Testis (tissue), 3 donors: ENCODE data around the gene PHLDA2. TPM values are rescaled to one million over a fixed set of nuclear protein-coding genes. Genes with fewer than 3 reads are reported as not detected.

ENCODE experiments used
- DNase-seq: peaks from one replicate; pipeline ENCODE4 v3.0.0-alpha.2; 2019
- H3K27ac ChIP-seq, 2 donors: fragments of 200-600 bp; sonication (generic); one replicate each; pipeline ENCODE4 v1.5.1; 2019
- H3K27me3 ChIP-seq: fragments of 200-600 bp; sonication (generic); one replicate; pipeline ENCODE4 v1.5.1; 2019
- H3K36me3 ChIP-seq: fragments of 200-600 bp; sonication (generic); one replicate; pipeline ENCODE4 v1.5.1; 2017; ENCODE audit warnings: low read depth; ENCODE audit errors: missing control alignments
- H3K4me1 ChIP-seq: fragments of 200-600 bp; sonication (generic); one replicate; pipeline ENCODE4 v1.5.1; 2019
- H3K4me3 ChIP-seq, 2 donors: fragments of 200-600 bp; sonication (generic); one replicate each; pipeline ENCODE4 v1.5.1; 2017 to 2019
- H3K9me3 ChIP-seq: fragments of 200-600 bp; sonication (generic); one replicate; pipeline ENCODE4 v1.5.1; 2017
- CTCF ChIP-seq, 3 experiments: fragments of 450-650 bp in 2 of 3; fragments of 200-600 bp in 1 of 3; sonication (generic) in 1 of 3; IDR thresholded peaks; one replicate each; pipeline ENCODE4 v1.5.1; 2016 to 2019; ENCODE audit warnings: antibody characterized with exemption in 3 of 3, mild to moderate bottlenecking in 2 of 3, moderate library complexity in 1 of 3
- POLR2A ChIP-seq: fragments of 450-650 bp; IDR thresholded peaks from one replicate; pipeline ENCODE4 v1.6.1; 2017; ENCODE audit warnings: antibody characterized with exemption, mild to moderate bottlenecking, moderate library complexity
- WGBS, 2 donors: methylation state at CpG; one replicate each; pipeline ENCODE4 v1.1.5; 2018; 5-methylcytosine and 5-hydroxymethylcytosine counted together
- intact Hi-C: fragments of 100-400 bp; cut with DNase I; formaldehyde crosslinking; loops from one replicate; pipeline ENCODE4 v1.15.1; 2023; ENCODE audit warnings: low total_unique reads
- polyA plus RNA-seq: library from polyadenylated mRNA; stranded (reverse); fragments of 350-450 nt; fragmentation: Illumina TruSeq; extraction: RNeasy Lipid Tissue Mini Kit (QIAGEN cat#74804); gene quantifications from one replicate; pipeline ENCODE4 v1.2.3, GENCODE V29; 2014; ENCODE audit warnings: low read depth, low replicate concordance; ENCODE audit not compliant: insufficient read depth
- small RNA-seq, 2 donors: library from RNA; depleted of rRNA; stranded (forward); fragments of <200 nt; gene quantifications; one replicate each; pipeline ENCODE3, GENCODE V24; 2016
- total RNA-seq, 2 donors: library from RNA; depleted of rRNA; stranded (reverse); fragments of >200 nt; gene quantifications; one replicate each; pipeline ENCODE4 v1.2.3, GENCODE V29; 2016

The PHLDA2 gene
- total and polyA plus RNA-seq, 3 donors from 2014 or later = 0.62 to 4.0 (median 2.2) TPM

GRCh38 chr11:2881076-2881980 lies 47.9 kb downstream of the PHLDA2 start:
- peaks cover 2% of the 10 kb centered on the region for H3K4me1 ChIP-seq
- no peaks in the 10 kb centered on the region for H3K36me3 ChIP-seq
- no peaks in the 10 kb centered on the region for H3K27me3 ChIP-seq
- H3K27ac ChIP-seq = no peak overlapping the region
- no peaks in the 10 kb centered on the region for H3K9me3 ChIP-seq
- 81 to 89% methylated on average over 5 to 19 of the region's 19 CpGs for WGBS, 2 donors
- no peak overlapping the region for H3K4me3 ChIP-seq
- TF ChIP-seq POLR2A = no peak
- TF ChIP-seq CTCF (IDR thresholded peaks at IDR 0.05) = no peak
- no peak for DNase-seq
- intact Hi-C loops = no loop called here

- DNase-seq = no peak
- 89% methylated on average over 7 of the region's 7 CpGs for WGBS, 2 donors
- no peaks in the 10 kb centered on the region for H3K4me1 ChIP-seq
- no peaks in the 10 kb centered on the region for H3K36me3 ChIP-seq
- no peak overlapping the region for H3K27ac ChIP-seq
- intact Hi-C loops = no loop called here
- no peaks in the 10 kb centered on the region for H3K9me3 ChIP-seq
- no peak for TF ChIP-seq CTCF (IDR thresholded peaks at IDR 0.05)
- no peak for TF ChIP-seq POLR2A
- no peaks in the 10 kb centered on the region for H3K27me3 ChIP-seq
- no peak overlapping the region for H3K4me3 ChIP-seq
Observed at GRCh38 chr11:2880646-2881045, 48.6 kb downstream of the PHLDA2 start.

- no peaks in the 10 kb centered on the region for H3K9me3 ChIP-seq
- intact Hi-C loops = no loop called here
- H3K36me3 ChIP-seq = no peaks in the 10 kb centered on the region
- 92 to 97% methylated on average over 8 of the region's 8 CpGs for WGBS, 2 donors
- H3K4me3 ChIP-seq = no peak overlapping the region
- no peak for DNase-seq
- H3K27ac ChIP-seq = no peak overlapping the region
- H3K27me3 ChIP-seq = no peaks in the 10 kb centered on the region
- H3K4me1 ChIP-seq = no peaks in the 10 kb centered on the region
- TF ChIP-seq POLR2A (no peak), CTCF (IDR thresholded peaks at IDR 0.05) (no peak)
Observed at GRCh38 chr11:2878782-2879181, 50.4 kb downstream of the PHLDA2 start.

Small RNA genes within 50 kb of the gene (small RNA-seq; reads per million reads assigned to genes)
- 16.6 to 20.5 reads per million in 2 donors for gene SNORA54

Other genes starting within 250 kb of the PHLDA2 start
- gene KCNQ1OT1, start 229.4 kb downstream of the PHLDA2 start, total RNA-seq = 1 to 10 TPM; 4.0 to 5.9 TPM
- gene KCNQ1OT1, start 229.4 kb downstream of the PHLDA2 start, polyA plus RNA-seq = 0.20 TPM
- gene CDKN1C, start 43.6 kb downstream of the PHLDA2 start, total RNA-seq = 10 to 100 TPM; 24.3 to 34.9 TPM
- gene CDKN1C, start 43.6 kb downstream of the PHLDA2 start, polyA plus RNA-seq = 15.2 TPM
- 100 to 1,000 TPM; 165 to 206 TPM for gene NAP1L4, start 62.9 kb upstream of the PHLDA2 start, total RNA-seq
- 208 TPM for gene NAP1L4, start 62.9 kb upstream of the PHLDA2 start, polyA plus RNA-seq
- 10 to 100 TPM; 34.8 to 43.8 TPM for gene CARS1, start 128.0 kb upstream of the PHLDA2 start, total RNA-seq
- gene CARS1, start 128.0 kb upstream of the PHLDA2 start, polyA plus RNA-seq = 48.2 TPM
- gene OSBPL5, start 235.9 kb upstream of the PHLDA2 start, total RNA-seq = 10 to 100 TPM; 13.2 to 18.1 TPM
- 8.9 TPM for gene OSBPL5, start 235.9 kb upstream of the PHLDA2 start, polyA plus RNA-seq